GM19463 (cell line): Measurements from ENCODE around the gene DENND2C.

Experiments
- ATAC-seq: cut with Tn5 transposase; IDR thresholded peaks from one replicate; pipeline ENCODE4 v1.9.1; 2021; ENCODE audit warnings: mild to moderate bottlenecking, moderate library complexity; ENCODE audit not compliant: unreplicated experiment

DENND2C gene

DNA sequence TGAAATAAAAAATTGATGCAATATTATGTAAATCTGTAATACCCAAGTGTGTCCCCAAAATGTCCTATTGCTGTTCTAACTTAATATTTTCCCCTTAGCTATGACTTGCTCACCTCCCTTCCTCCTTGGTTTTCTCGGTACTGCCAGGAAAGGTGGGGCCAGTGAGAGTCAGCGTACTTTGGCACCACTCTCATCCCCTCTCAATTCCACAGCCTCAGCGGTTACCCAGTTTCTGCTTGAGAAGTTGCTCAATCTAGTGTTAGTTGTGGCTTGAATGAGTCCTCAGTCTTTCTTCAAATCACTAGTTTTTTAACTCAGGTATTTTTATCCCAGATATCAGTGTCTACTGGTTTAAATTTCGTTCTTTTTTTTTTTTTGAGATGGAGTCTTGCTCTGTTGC lies 120.7 kb downstream of the DENND2C start:
- no peak for ATAC-seq

DNA sequence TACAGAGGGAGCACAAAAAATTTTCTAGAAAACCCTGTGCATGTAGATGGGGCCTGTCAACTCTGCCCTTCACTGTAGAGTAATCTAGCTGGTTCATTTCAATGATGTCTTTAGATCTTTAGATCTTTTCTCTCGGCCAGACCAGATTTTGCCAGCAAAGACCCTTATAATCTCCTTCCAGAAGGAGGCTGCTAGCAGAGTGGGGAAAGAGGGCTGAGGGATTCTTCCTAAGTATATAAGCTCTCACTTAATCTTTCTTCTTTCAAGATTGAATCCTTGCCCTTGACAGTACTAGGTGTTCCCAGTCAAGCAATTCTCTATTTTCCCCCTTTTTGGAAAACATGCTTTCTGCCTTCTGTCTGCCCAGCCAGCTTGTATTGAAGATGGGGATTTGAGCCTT lies 122.8 kb downstream of the DENND2C start:
- ATAC-seq, result no peak

DNA sequence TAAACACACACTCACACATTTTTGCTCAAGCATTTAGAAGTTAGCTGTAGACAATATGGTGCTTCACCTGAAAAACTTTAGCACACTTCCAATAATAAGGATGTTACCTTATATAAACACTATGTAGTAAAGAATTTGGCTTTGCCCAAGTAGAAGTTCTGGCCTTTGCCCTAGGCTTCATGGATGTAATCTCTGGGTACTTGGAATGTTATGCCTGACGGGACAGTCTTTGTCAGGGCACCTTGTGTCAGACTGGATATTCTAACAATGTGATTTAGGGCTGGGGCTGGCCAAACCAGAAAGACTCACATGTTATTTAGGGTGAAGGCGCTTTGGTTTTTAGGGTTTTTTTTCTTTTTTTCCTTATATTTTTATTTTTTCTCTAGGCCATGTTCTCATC lies 124.1 kb downstream of the DENND2C start:
- ATAC-seq, result no peak

DNA sequence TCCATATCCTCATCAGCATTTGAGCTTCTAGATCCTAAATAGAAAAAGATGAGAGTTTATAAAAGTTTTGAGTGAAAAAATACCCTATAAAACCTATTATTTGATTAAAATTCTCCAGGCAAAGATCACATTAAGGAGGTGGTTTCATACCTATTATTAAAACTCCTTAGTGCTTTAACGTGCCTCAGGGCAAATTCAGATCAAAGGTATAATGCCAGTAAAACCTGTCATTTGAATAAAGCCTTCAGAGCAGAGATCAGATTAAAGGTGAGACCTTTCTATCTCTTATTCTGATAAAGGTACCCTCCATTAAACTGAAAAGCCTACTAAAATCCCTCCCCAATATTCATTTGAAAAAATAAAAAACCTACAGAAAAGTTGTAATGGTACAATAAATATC lies 124.5 kb downstream of the DENND2C start:
- no peak for ATAC-seq

DNA sequence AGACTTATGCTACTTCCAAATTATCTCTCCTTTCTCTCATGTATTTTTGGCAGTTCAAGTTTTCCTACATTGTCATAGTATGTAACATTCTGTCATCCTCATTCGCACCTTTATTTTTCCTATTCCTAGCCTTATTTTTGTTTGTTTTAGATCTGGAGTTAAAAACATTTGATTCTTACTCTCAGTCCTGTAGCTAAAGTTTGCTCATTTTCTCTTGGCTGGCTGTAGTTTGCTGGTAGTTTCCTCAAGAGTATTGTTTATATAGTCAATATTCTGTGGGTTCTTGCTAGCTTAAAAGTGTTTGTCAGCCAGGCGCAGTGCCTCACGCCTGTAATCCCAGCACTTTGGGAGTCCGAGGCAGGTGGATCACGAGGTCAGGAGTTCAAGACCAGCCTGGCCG lies 129.0 kb downstream of the DENND2C start:
- no peak for ATAC-seq

DNA sequence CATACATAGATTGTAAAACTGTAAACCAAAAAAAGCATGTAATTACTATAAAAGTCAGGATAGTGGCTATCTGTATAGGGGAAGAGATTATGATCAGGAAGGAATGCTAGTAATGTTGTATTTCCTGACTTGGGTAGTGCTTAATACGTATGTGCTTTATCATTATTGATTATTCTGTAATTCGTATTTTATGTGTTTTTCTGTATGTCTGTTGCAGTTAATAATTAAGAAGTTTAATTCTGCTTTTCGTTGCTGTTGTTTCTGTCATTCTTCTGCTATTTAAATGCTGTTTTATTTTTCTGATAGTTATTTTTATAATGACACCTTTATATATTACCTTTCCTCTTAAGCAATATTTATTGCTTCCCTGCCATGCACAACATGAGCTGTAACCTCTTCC lies 129.6 kb downstream of the DENND2C start:
- ATAC-seq, result no peak

DNA sequence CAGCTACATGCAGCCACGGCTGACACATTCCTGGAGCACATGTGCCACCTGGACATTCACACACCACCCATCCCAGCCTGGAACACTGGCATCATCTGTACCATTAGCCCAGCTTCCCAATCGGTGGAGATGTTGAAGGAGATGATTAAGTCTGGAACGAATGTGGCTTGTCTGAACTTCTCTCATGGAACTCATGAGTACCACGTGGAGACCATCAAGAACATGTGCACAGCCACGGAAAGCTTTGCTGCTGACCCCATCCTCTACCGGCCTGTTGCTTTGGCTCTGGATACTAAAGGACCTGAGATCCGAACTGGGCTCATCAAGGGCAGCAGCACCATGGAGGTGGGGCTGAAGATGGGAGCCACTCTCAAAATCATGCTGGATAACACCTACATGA lies 133.8 kb downstream of the DENND2C start:
- ATAC-seq, result no peak

DNA sequence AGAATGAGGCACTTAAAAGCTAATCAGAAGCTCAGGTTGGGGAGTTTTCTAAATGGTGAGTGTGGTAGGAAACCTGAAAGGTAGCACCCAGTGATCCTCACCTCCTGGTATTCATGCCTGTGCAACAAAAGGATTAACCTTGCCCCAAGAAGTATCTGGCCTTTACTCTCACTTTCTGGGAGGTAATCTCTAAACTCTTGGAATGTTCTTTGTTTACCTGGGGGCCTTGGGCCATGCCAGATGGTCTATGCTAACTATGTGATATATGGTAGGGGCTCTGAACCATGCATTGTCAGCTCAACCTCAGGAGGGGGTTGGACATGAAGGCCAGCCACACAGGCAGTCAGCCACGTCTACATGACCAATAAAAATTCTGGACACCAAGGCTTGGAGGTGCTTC lies 134.4 kb downstream of the DENND2C start:
- ATAC-seq, result no peak
